Lower leg skin (tissue), 4 donors: Measurements from ENCODE around the gene HOXA9. TPM values are rescaled to one million over a fixed set of nuclear protein-coding genes. Genes with fewer than 3 reads are reported as not detected.
A peak's percentile ranks its signal among the peaks of the same experiment; 100 is the strongest.

Experiments used
- DNase-seq, 2 donors: peaks; one replicate each; pipeline ENCODE4 v3.0.0-alpha.2; 2019; ENCODE audit warnings: low spot score in 2 of 2
- H3K4me3 ChIP-seq: fragments of 200-600 bp; sonication (generic); 2 replicates; pipeline ENCODE4 v1.5.1; 2017; ENCODE audit warnings: mild to moderate bottlenecking, low read depth; ENCODE audit not compliant: poor library complexity, severe bottlenecking
- CTCF ChIP-seq, 3 donors: fragments of 450-650 bp; IDR thresholded peaks; one replicate each; pipeline ENCODE4 v1.5.1; 2016; ENCODE audit warnings: antibody characterized with exemption in 3 of 3, mild to moderate bottlenecking in 3 of 3, moderate library complexity in 2 of 3
- POLR2A ChIP-seq, 2 donors: fragments of 450-650 bp; IDR thresholded peaks; one replicate each; pipeline ENCODE4 v1.6.1; 2016 to 2017; ENCODE audit warnings: antibody characterized with exemption in 2 of 2, mild to moderate bottlenecking in 1 of 2, moderate library complexity in 1 of 2
- WGBS, 2 donors: methylation state at CpG; one replicate each; pipeline ENCODE4 v1.1.5; 2018; 5-methylcytosine and 5-hydroxymethylcytosine counted together
- intact Hi-C: fragments of 100-400 bp; cut with DNase I; formaldehyde crosslinking; loops from one replicate; pipeline ENCODE4 v1.15.0; 2023; ENCODE audit warnings: low total_unique reads
- total RNA-seq, 4 donors: library from RNA; depleted of rRNA; stranded (reverse); fragments of >200 nt; gene quantifications; one replicate each; pipeline ENCODE4 v1.1.0, GENCODE V29; 2016

HOXA9 gene
- total RNA-seq, 4 donors from 2014 or later: 43.1 to 50.1 (median 46.9) TPM

DNA sequence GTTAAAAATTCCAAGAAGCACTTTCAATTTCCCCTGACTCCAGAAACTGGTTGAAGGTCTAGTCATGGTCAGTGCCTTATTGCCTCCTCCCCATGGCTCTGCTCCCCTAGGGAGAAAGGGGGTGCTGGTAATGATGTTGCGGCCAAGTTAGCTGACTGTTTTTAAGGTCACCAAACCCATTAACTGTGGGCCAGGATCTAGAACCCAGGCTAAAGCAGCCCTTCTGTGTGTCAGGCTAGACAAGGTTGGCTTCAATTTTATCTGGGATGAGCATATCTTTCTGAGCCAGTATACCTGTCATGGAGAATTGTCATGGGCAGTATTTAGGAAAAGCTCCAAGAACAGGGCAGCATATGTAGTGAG lies 45.7 kb upstream of the HOXA9 start:
- H3K4me3 ChIP-seq: no peak overlapping the region
- TF ChIP-seq POLR2A (IDR thresholded peaks at IDR 0.05): no peak
- no peak for TF ChIP-seq CTCF (IDR thresholded peaks at IDR 0.05)
- intact Hi-C loops: loop anchor here (5.0 kb wide), 1 partner anchor 366 kb away; no protein-coding TSS in a partner anchor
- DNase-seq: no peak
- WGBS, 2 donors: 86 to 88% methylated on average over 1 of the region's 1 CpG

DNA sequence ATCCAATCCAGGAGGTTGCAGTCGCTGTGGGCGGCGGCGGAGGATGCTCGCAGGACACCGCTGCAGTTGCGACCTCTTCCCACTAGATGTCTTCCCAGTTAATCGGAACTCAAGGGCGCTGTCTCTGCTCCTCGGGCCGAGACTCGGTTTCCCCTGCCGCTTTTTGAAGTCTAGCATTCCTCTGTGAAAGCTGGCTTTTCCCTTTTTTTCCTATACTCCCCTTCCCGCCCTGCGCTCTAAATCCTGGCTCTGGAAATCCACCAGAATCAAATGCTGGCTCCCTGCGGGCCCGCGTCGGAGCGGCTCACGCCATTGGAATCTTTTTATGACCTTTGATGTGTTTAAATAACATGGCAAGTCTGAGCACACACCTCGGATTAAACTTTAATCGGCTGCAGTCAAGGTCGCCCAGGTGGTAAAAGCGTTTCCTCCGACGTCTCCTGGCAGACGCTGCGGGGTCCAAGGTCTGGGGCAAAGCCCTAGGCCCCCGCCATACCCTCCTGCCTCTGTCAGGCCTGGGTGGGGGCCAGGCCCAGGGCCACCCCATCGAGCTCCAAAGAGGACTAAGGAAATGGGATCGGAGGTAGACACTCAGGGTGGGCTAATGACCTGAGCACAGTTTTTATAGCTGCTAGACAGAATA lies 45.2 kb upstream of the HOXA9 start:
- 17 to 18% methylated on average over 32 of the region's 32 CpGs for WGBS, 2 donors
- DNase-seq: peak in 1 of 2 donors; percentile 85
- intact Hi-C loops: loop anchor here (5.0 kb wide), 1 partner anchor 367 kb away; no protein-coding TSS in a partner anchor

GRCh38 chr7:27209933-27210440 lies 44.6 kb upstream of the HOXA9 start:
- no peak overlapping the region for H3K4me3 ChIP-seq
- WGBS, 2 donors: 51 to 52% methylated on average over 9 to 11 of the region's 11 CpGs
- intact Hi-C loops: loop anchor here (5.0 kb wide), 1 partner anchor 367 kb away; no protein-coding TSS in a partner anchor
- no peak for TF ChIP-seq CTCF (IDR thresholded peaks at IDR 0.05)
- TF ChIP-seq POLR2A (IDR thresholded peaks at IDR 0.05): no peak
- peak in 1 of 2 donors; percentile 60 for DNase-seq

More for the DNA sequence above, 45.2 kb upstream of the HOXA9 start:
- H3K4me3 ChIP-seq: no peak overlapping the region
- TF ChIP-seq CTCF (IDR thresholded peaks at IDR 0.05): peak in 1 of 3 donors; percentile 29
- TF ChIP-seq POLR2A (IDR thresholded peaks at IDR 0.05): no peak

GRCh38 chr7:27208998-27209397 lies 43.7 kb upstream of the HOXA9 start:
- TF ChIP-seq CTCF (IDR thresholded peaks at IDR 0.05) (no peak), POLR2A (IDR thresholded peaks at IDR 0.05) (no peak)
- DNase-seq: no peak
- H3K4me3 ChIP-seq: no peak overlapping the region
- 90 to 91% methylated on average over 4 of the region's 4 CpGs for WGBS, 2 donors
- intact Hi-C loops: no loop called here

DNA sequence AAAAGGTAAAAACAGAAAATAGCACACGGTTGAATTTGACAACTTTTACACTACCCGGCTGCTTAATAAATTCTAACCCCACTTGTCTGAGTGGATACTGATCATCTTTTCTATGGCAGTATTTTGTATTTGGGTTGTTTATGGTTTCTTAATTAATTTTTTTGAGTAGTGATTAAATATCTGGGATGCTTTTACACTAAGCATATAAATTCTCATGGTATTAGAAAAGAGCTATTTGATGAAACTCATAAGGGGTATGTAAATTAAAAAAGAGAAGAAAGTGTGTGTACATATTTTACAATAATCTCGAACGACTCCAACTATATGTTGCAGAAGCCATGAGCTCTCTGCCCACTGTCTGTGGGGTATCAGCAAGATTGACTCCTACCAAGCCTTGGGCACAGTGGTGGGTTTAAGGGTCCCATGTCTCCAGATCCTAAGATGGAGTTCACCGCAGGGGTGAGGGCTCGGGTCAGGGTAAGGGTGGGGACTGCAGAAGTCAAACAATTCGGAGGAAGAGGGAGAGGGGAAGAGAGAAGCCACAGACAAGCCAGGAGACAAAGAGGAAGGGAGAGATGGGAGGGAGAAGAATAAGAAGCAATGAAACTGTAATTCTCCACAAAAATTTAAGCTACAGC lies 42.1 kb upstream of the HOXA9 start:
- intact Hi-C loops: no loop called here
- DNase-seq: peak in 1 of 2 donors; percentile 60
- no peak overlapping the region for H3K4me3 ChIP-seq
- no peak for TF ChIP-seq CTCF (IDR thresholded peaks at IDR 0.05)
- no peak for TF ChIP-seq POLR2A (IDR thresholded peaks at IDR 0.05)
- 61 to 70% methylated on average over 7 of the region's 7 CpGs for WGBS, 2 donors
